Measurements from ENCODE around the gene CYTIP. TPM values are rescaled to one million over a fixed set of nuclear protein-coding genes. Genes with fewer than 3 reads are reported as not detected.
"Not testable (repeated sequence)": the region's sequence is repeated elsewhere in the genome, so short reads cannot be mapped to it uniquely, and the experiment has no call there.

Gene CYTIP
- total RNA-seq, 2 donors from 2014 or later: 3.3 to 4.8 TPM

DNA sequence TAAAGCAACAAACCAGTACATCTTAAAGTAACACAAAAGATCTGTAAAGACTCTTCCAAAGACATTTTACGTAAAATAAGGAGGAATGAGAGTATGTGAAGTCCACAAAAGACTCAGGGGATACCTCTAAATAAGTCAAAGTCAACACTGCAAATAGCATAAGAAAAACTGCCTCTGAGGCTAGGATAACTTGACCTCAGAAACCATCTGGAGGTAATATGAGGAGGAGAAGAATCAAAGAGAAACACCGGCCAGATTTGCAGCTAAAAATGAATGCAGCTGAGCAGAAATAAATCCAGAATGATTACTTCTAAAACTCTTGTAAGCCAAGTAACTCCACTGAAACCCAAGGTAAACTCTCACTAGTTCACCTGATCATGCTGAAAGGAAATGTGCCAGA is 66.0 kb downstream of the CYTIP start:
- TF ChIP-seq, protein P1, sequence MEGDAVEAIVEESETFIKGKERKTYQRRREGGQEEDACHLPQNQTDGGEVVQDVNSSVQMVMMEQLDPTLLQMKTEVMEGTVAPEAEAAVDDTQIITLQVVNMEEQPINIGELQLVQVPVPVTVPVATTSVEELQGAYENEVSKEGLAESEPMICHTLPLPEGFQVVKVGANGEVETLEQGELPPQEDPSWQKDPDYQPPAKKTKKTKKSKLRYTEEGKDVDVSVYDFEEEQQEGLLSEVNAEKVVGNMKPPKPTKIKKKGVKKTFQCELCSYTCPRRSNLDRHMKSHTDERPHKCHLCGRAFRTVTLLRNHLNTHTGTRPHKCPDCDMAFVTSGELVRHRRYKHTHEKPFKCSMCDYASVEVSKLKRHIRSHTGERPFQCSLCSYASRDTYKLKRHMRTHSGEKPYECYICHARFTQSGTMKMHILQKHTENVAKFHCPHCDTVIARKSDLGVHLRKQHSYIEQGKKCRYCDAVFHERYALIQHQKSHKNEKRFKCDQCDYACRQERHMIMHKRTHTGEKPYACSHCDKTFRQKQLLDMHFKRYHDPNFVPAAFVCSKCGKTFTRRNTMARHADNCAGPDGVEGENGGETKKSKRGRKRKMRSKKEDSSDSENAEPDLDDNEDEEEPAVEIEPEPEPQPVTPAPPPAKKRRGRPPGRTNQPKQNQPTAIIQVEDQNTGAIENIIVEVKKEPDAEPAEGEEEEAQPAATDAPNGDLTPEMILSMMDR (IDR thresholded peaks at IDR 0.05): no peak

DNA sequence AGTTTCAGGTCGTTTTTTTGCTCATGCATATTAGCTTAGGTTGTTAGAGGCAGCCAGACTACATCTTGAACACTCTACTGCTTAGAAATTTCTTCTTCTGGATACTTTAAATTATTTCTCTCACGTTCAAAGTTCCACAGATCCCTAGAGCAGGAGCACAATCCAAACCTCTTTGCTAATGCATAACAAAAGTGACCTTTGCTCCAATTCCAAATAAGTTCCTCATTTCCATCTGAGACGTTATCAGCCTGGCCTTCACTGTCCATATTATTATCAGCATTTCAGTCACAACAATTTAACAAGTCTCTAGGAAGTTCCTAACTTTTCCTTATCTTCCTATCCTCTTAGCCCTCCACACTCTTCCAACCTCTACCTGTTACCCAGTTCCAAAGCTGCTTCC is 67.8 kb downstream of the CYTIP start:
- no peak overlapping the region for H3K4me3 ChIP-seq
- H3K36me3 ChIP-seq: no peaks in the 10 kb centered on the region
- peaks cover 0 to 15% of the 10 kb centered on the region in 2 donors for H3K9me3 ChIP-seq
- TF ChIP-seq, protein P1 (IDR thresholded peaks at IDR 0.05): no peak
- H3K27me3 ChIP-seq: no peaks in the 10 kb centered on the region
- DNase-seq (ENCODE audit: low spot score): no peak
- H3K27ac ChIP-seq: no peak overlapping the region
- no peaks in the 10 kb centered on the region for H3K4me1 ChIP-seq

More for the DNA sequence above, 66.0 kb downstream of the CYTIP start:
- Histone ChIP-seq H3K4me3 (no peak overlapping the region), H3K9me3 (peaks cover 0 to 15% of the 10 kb centered on the region in 2 donors), H3K36me3 (no peaks in the 10 kb centered on the region), H3K27me3 (no peaks in the 10 kb centered on the region), H3K4me1 (no peaks in the 10 kb centered on the region), H3K27ac (no peak overlapping the region)
- DNase-seq (ENCODE audit: low spot score): no peak

DNA sequence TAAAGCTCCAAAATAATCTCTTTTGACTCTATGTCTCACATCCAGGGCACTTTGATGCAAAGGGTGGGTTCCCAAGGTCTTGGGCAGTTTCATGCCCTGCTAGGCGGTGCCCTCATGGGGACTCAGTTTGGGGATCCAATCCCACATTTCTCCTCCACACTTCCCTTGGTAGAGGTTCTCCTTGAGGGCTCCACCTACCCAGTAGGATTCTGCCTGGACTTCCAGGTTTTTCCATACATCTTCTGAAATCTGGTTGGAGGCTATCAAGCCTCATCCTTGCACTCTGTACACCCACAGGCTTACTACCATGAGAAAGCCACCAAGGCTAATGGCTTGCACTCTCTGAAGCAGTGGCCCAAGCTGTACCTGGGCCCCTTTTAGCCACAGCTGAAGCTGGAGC is 68.5 kb downstream of the CYTIP start:
- Histone ChIP-seq H3K4me3 (no peak overlapping the region), H3K27ac (no peak overlapping the region), H3K9me3 (peaks cover 0 to 15% of the 10 kb centered on the region in 2 donors), H3K36me3 (no peaks in the 10 kb centered on the region), H3K27me3 (no peaks in the 10 kb centered on the region), H3K4me1 (no peaks in the 10 kb centered on the region)
- TF ChIP-seq, protein P1 (IDR thresholded peaks at IDR 0.05): no peak
- DNase-seq (ENCODE audit: low spot score): no peak

DNA sequence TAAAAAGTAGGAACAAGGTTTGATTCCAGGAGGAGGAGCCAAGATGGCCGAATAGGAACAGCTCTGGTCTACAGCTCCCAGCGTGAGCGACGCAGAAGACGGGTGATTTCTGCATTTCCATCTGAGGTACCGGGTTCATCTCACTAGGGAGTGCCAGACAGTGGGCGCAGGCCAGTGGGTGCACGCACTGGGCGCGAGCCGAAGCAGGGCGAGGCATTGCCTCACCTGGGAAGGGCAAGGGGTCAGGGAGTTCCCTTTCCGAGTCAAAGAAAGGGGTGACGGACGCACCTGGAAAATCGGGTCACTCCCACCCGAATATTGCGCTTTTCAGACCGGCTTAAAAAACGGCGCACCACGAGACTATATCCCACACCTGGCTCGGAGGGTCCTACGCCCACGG is 75.4 kb downstream of the CYTIP start:
- not testable (repeated sequence) for DNase-seq (ENCODE audit: low spot score); H3K4me3 ChIP-seq

GRCh38 chr2:157367704-157368103 is 76.2 kb downstream of the CYTIP start:
- H3K9me3 ChIP-seq: no peaks in the 10 kb centered on the region
- H3K4me1 ChIP-seq: no peaks in the 10 kb centered on the region
- TF ChIP-seq, protein P1 (IDR thresholded peaks at IDR 0.05): no peak
- no peaks in the 10 kb centered on the region for H3K36me3 ChIP-seq
- no peaks in the 10 kb centered on the region for H3K27me3 ChIP-seq
- no peak for DNase-seq (ENCODE audit: low spot score)
- no peak overlapping the region for H3K27ac ChIP-seq
- no peak overlapping the region for H3K4me3 ChIP-seq

More for the DNA sequence above, 75.4 kb downstream of the CYTIP start:
- not testable (repeated sequence) for H3K27me3 ChIP-seq, H3K27ac ChIP-seq, H3K4me1 ChIP-seq, H3K9me3 ChIP-seq, H3K36me3 ChIP-seq

Other genes with a start within 250 kb of the CYTIP start
- gene GALNT5, start 186.4 kb downstream of the CYTIP start, total RNA-seq: under 1 TPM; 0.20 to 0.67 TPM
- gene ERMN, start 118.3 kb downstream of the CYTIP start, total RNA-seq: not detected
- gene ACVR1C, start 184.8 kb upstream of the CYTIP start, total RNA-seq: 1 to 10 TPM in 1 of 2 donors, under 1 TPM in 1; 0.67 to 1.1 TPM